Limb (tissue), 2 donors: ENCODE data around the gene XPC.

Experiments used
- DNase-seq, 2 donors: peaks; one replicate each; pipeline ENCODE4 v3.0.0-alpha.2; 2016; ENCODE audit errors: extremely low spot score in 2 of 2

XPC gene

DNA sequence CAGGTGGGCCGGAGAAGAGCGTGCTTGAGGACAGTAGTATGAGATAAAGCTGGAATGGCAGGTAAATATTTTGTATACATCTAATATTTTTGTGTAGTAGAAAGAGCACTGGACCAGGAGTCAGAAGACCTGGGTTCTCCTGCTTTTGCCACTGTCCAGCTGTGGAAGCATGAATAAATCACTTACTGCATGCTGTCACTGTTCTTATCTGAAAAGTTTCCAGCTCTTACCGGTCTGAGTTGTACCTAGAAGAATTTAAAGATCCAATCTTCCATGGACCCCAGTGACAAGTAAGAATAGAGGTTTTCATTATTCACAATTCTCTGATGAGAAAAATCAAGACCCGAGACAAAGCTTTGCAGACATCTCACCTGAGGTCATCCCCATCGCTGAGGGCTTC is 5.9 kb downstream of the XPC start:
- no peak for DNase-seq

GRCh38 chr3:14170531-14171159 is 7.8 kb downstream of the XPC start:
- no peak for DNase-seq

- no peak for DNase-seq
Observed at GRCh38 chr3:14169871-14170270, 8.5 kb downstream of the XPC start.

DNA sequence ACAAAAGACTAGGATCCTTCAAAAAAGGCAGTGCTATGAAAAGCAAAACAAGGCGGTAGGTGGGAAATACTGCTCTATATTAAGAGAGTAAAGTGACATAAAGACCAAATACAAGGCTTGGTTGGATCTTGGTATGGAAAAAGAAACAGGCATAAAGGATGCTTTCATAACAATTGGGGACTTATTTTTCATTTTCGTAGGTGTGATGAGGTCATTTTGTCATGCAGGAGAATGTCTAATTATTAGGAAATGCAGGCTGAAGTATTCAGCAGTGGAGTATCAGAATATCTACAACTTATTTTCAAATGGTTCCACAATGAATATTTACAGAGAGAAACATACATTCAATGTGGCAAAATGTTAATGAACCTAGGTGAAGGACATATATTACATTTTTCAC is 9.0 kb downstream of the XPC start:
- no peak for DNase-seq

GRCh38 chr3:14166877-14167603 is 11.4 kb downstream of the XPC start:
- no peak for DNase-seq

- DNase-seq = no peak
Observed at GRCh38 chr3:14162178-14162577, 16.2 kb downstream of the XPC start.

DNA sequence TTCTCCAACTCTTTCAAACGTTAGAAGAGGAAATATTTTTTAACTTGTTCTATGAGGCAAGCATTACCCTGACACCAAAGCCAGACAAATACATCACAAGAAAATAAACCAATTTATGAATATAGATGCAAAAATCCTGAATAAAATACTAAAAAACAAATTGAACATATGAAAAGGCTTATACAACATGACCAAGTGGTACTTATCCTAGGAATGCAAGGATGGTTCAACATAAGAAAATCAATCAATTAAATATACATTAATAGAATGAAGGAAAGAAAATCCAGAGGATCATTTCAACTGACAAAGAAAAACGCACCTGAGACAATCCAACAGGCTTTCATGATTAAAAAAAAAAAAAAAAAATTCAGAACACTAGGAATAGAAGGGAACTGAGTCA is 17.1 kb downstream of the XPC start:
- DNase-seq = no peak

- DNase-seq = no peak
Observed at GRCh38 chr3:14159426-14159825, 19.0 kb downstream of the XPC start.

GRCh38 chr3:14158370-14158769 is 20.0 kb downstream of the XPC start:
- no peak for DNase-seq

GRCh38 chr3:14157951-14158350 is 20.4 kb downstream of the XPC start:
- no peak for DNase-seq

DNA sequence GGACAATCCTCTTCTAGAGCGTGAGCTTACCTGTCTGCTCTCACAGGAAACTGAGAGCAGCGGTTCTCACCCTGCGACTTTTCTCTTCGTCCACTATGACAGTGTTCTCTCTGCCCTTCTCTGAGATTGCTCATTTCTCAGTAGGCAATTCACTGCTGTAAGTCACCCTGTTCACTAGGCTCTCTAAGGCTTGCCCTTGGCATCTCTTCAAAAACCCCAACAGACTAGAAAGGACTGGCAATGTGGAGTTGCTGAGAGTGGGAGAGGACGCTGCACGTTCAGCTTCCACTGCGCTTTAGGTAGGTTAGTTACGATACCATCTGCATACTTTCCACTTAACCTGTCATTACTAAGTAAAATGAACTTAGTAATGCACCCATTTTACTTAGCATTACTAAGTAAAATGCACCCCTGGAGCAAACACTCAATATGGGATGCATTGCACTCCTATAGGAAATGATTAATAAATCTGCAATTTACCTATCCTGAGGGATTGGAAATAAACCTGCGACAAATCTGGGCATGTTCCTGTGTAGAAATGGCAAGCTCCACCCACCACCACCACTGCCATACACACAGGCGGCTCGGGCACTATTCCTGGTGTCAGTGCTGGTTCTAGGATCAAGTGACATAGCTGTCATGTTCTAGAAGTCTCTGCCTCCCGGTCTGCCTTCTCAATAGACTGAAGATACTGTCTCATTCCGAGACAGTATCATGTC is 21.4 kb downstream of the XPC start:
- no peak for DNase-seq

DNA sequence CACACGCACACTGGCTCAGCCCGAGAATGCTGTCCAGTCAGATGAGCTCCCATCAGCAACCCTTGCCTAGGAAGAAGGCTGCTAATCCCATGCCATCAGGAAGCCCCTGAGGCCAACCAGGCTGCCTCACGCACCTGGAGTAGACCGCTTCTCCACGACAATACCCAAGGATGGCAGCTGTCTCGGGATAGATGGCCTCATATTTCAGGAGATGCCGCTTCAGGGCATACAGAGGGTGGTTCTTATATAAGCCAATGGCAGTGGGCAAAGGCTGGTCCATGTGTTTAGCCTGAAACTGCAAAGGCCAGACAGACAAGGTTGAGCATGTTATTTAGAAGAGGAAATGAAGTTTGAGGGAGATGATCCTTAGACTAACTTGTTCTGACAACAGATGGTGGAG is 22.2 kb downstream of the XPC start:
- DNase-seq = no peak

- DNase-seq = no peak
Observed at GRCh38 chr3:14154895-14155440, 23.4 kb downstream of the XPC start.

- no peak for DNase-seq
Observed at GRCh38 chr3:14154276-14154675, 24.1 kb downstream of the XPC start.

DNA sequence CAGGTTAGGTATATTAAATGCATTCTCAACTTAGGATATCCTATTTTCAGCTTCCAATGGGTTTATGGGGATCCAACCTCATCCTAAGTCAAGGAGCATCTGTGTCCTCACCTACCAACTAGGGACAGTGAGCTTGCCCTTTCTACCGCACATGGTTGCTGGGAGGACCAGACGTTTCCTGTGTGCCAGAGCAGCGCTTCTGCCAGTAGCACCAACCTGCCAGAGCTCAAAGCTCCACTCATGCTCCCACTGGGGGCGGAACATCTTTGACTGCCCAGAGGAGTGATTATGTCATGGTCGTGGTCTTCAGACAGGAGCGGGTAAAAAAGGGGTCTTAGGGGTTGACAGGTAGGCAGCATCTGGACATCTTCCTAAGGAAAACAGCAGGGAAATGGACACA is 24.7 kb downstream of the XPC start:
- no peak for DNase-seq

DNA sequence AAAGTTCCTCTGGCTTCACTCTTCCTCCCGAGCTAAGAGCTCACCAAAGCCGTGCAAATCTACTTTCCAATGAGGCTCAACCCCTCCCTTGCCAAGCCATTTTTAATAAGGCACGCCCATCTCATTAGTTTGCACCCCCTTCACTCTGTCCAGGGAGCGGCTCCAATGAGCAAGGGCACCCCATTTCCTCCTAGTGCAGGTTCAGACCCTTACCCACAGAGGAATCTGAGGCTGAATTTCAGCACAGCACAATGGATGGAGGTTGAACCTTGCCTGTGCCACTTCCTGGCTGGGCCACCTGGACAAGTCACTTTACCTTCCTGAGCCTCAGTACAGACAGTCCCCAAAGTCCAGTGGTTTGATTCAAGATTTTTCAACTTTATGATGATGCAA is 25.4 kb downstream of the XPC start:
- DNase-seq = no peak

DNA sequence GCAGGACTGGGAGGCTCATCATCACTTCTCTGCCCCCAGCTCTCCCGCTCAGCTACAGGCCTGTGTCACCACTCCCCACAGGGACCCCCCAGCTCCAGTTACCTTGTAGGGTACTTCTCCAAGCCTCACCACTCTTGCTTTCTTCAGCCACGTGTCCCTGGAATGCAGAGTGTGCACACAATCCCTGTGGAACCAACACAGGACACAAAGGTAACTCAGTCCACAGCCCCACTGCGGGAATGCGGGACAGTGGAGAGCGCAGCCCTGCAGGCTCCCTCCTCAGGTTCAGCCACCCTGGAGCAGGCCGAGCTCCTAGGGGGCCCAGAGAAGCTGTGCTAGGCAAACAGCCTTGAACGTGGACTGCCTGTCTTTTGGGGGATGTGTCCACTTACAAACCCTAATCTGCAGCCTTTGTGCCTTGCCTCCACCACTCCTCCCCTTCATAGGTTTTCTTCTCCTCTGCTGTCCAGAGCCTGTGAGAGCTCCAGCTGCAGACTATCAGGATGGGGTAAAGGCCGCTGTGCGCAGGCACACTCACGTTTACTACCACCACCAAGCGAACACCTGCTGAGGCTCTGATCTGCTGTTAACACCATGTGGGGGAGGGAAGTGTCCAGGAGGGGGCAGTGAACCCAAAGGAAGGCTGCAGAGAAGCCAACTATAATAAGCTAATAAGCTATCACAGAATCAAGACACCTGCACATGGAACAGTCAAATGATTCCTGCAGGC is 26.0 kb downstream of the XPC start:
- no peak for DNase-seq

- DNase-seq = no peak
Observed at GRCh38 chr3:14151471-14152083, 26.8 kb downstream of the XPC start.

GRCh38 chr3:14150491-14151230 is 27.7 kb downstream of the XPC start:
- DNase-seq = no peak

DNA sequence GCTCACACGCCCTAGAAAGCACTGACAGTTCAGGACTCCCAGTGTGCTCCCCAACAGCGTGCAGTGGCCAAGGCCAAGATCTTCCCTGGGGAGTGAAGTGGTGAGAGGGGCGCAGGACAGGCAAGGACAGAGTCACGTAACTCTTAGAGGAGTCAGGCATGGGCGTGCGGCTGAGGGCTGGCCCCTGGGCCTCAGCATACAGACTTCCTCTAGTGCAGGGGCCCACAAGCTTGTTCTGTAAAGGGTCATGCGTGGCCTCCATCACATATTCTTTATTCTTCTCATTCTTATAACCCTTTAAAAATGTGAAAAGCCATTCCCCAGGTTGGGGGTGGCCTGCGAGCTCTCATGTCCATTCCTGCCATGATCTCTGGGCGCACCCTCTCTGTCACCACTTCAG is 28.3 kb downstream of the XPC start:
- no peak for DNase-seq
